OCI-LY1 (cell line): ENCODE results near the gene PTPRD.
"Not testable (repeated sequence)": the region's sequence is repeated elsewhere in the genome, so short reads cannot be mapped to it uniquely, and the experiment has no call there.

Source experiments
- H2AFZ ChIP-seq: fragments of 200-600 bp; sonication (generic), shearing (Covaris generic); 2 replicates; pipeline ENCODE4 v1.6.0; 2014; ENCODE audit warnings: antibody characterized with exemption, mild to moderate bottlenecking, low read length
- H3F3A ChIP-seq: fragments of 200-600 bp; sonication (generic), shearing (Covaris generic); 2 replicates; pipeline ENCODE4 v1.6.0; 2014; ENCODE audit warnings: mild to moderate bottlenecking, antibody characterized with exemption, low read length, moderate library complexity; ENCODE audit not compliant: insufficient read depth
- H3K27ac ChIP-seq: fragments of 200-600 bp; sonication (generic); 2 replicates; pipeline ENCODE4 v1.5.1; 2014; ENCODE audit warnings: low read length, mixed run types, mild to moderate bottlenecking, low read depth; ENCODE audit not compliant: poor library complexity, severe bottlenecking
- H3K27me3 ChIP-seq: fragments of 200-600 bp; sonication (generic); 2 replicates; pipeline ENCODE4 v1.6.0; 2014; ENCODE audit warnings: antibody characterized with exemption, mild to moderate bottlenecking, low read length, moderate library complexity; ENCODE audit not compliant: insufficient read depth
- H3K36me3 ChIP-seq: fragments of 200-600 bp; sonication (generic); 2 replicates; pipeline ENCODE4 v1.6.1; 2014; ENCODE audit warnings: mild to moderate bottlenecking, antibody characterized with exemption, low read length, moderate library complexity, mixed read lengths; ENCODE audit not compliant: insufficient read depth
- H3K4me1 ChIP-seq: fragments of 200-600 bp; sonication (generic); 2 replicates; pipeline ENCODE4 v1.5.1; 2014; ENCODE audit warnings: mild to moderate bottlenecking, low read length, moderate library complexity; ENCODE audit not compliant: insufficient read depth, severe bottlenecking
- H3K4me2 ChIP-seq: fragments of 200-600 bp; sonication (generic), shearing (Covaris generic); 2 replicates; pipeline ENCODE4 v1.6.1; 2014; ENCODE audit warnings: low read length
- H3K4me3 ChIP-seq: fragments of 200-600 bp; sonication (generic); 2 replicates; pipeline ENCODE4 v1.5.1; 2014; ENCODE audit warnings: low read length, low read depth, mild to moderate bottlenecking, mixed read lengths; ENCODE audit not compliant: poor library complexity, severe bottlenecking
- H3K79me2 ChIP-seq: fragments of 200-600 bp; shearing (Covaris generic); 2 replicates; pipeline ENCODE4 v1.6.1; 2016; ENCODE audit warnings: mixed run types, low read length, mixed read lengths; ENCODE audit not compliant: insufficient read depth
- H3K9ac ChIP-seq: fragments of 200-600 bp; sonication (generic), shearing (Covaris generic); 2 replicates; pipeline ENCODE4 v1.6.1; 2014; ENCODE audit warnings: mild to moderate bottlenecking, low read length, mixed read lengths
- H3K9me2 ChIP-seq: fragments of 200-600 bp; sonication (generic), shearing (Covaris generic); 2 replicates; pipeline ENCODE4 v1.6.1; 2014; ENCODE audit warnings: low read depth, mild to moderate bottlenecking, low read length, mixed read lengths
- H3K9me3 ChIP-seq: fragments of 200-600 bp; shearing (Covaris generic); 2 replicates; pipeline ENCODE4 v1.6.1; 2014; ENCODE audit warnings: low read length, mixed read lengths
- H4K20me1 ChIP-seq: fragments of 200-600 bp; sonication (generic), shearing (Covaris generic); 2 replicates; pipeline ENCODE4 v1.6.0; 2016; ENCODE audit warnings: mild to moderate bottlenecking, low read length; ENCODE audit not compliant: insufficient read depth
- EZH2 ChIP-seq: fragments of 200-600 bp; sonication (generic), shearing (Covaris generic); IDR thresholded peaks from 2 replicates; pipeline ENCODE4 v1.8.0; 2017; ENCODE audit warnings: borderline replicate concordance, mixed run types, mild to moderate bottlenecking, antibody characterized with exemption, low read length, moderate library complexity, mixed read lengths
- TF ChIP-seq, protein P1 (sequence below): fragments of 200-600 bp; sonication (generic), shearing (Covaris generic); IDR thresholded peaks from 2 replicates; pipeline ENCODE4 v1.5.1; 2017; ENCODE audit warnings: mild to moderate bottlenecking, antibody characterized with exemption, low read length, moderate library complexity, mixed read lengths

PTPRD gene

DNA sequence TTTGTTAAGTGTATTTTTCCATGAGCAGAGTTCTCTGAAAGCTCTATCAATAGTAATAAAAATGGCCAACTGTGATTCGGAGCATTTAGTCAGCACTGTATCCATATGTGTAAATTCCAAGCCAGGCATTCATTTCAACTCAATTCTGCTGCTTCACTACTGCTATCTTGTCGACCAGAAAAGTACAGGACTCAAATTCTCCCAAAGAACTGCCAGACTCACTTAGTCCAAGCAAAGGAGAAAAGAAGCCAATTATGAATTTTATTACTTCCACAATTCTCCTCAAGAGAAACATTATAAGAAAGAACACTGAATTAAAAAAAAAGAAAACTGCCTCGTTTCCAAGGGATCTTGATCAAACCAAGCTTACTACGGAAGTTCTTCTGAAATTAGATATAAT, 1906.9 kb downstream of the PTPRD start:
- Histone ChIP-seq H3K9ac (no peak overlapping the region), H3K27me3 (no peaks in the 10 kb centered on the region), H3K4me1 (no peaks in the 10 kb centered on the region), H3K4me3 (no peak overlapping the region), H4K20me1 (no peaks in the 10 kb centered on the region), H2AFZ (no peak overlapping the region), H3K9me3 (no peaks in the 10 kb centered on the region), H3K36me3 (no peaks in the 10 kb centered on the region), H3K4me2 (no peak overlapping the region), H3F3A (no peaks in the 10 kb centered on the region), H3K27ac (no peak overlapping the region), H3K79me2 (no peaks in the 10 kb centered on the region), H3K9me2 (no peaks in the 10 kb centered on the region)
- TF ChIP-seq EZH2, result no peak

DNA sequence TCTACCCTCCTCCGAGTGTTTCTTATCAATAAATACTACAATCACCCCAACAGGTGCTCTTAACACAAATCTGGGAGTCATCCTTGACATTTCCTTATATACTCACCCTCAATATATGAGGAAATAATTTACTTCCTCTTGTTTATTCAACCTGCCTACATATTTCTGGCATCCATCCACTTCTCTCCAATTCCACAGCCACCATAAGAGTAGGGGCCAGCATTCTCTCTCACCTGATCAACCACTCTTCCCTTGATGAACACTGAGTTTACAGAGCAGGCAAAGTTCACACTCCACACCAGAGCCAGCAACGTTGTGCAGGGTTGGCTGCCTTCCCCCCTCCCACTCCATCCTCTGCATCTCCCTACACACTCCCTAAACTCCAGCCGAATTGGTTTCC, 1908.9 kb downstream of the PTPRD start:
- Histone ChIP-seq H3K27me3 (no peaks in the 10 kb centered on the region), H3K9me3 (no peaks in the 10 kb centered on the region), H2AFZ (no peak overlapping the region), H3F3A (no peaks in the 10 kb centered on the region), H3K79me2 (no peaks in the 10 kb centered on the region), H3K27ac (no peak overlapping the region), H3K9me2 (no peaks in the 10 kb centered on the region), H3K9ac (no peak overlapping the region), H3K4me1 (no peaks in the 10 kb centered on the region), H4K20me1 (no peaks in the 10 kb centered on the region), H3K4me2 (no peak overlapping the region), H3K4me3 (no peak overlapping the region), H3K36me3 (no peaks in the 10 kb centered on the region)
- TF ChIP-seq, protein P1, sequence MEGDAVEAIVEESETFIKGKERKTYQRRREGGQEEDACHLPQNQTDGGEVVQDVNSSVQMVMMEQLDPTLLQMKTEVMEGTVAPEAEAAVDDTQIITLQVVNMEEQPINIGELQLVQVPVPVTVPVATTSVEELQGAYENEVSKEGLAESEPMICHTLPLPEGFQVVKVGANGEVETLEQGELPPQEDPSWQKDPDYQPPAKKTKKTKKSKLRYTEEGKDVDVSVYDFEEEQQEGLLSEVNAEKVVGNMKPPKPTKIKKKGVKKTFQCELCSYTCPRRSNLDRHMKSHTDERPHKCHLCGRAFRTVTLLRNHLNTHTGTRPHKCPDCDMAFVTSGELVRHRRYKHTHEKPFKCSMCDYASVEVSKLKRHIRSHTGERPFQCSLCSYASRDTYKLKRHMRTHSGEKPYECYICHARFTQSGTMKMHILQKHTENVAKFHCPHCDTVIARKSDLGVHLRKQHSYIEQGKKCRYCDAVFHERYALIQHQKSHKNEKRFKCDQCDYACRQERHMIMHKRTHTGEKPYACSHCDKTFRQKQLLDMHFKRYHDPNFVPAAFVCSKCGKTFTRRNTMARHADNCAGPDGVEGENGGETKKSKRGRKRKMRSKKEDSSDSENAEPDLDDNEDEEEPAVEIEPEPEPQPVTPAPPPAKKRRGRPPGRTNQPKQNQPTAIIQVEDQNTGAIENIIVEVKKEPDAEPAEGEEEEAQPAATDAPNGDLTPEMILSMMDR, result no peak
- no peak for TF ChIP-seq EZH2

DNA sequence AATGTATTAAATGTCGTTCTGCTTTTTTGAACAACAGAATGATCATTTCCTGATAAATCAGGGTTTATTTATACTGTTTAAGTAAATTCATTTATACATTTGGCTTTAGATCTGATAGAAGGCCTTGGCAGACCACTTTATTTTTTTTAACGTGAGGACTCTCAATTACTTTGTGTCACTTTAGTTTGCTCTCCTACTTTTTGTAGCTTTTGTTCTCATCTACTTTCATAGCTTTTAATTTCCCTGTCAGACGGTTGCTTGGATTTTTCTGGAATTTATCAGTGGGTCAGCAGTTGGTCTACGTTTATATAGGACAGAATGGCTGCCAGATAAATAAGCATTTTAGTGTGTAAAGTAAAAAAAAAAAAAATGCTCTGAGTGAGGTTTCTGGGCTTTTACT, 1910.9 kb downstream of the PTPRD start:
- H4K20me1 ChIP-seq, result no peaks in the 10 kb centered on the region

DNA sequence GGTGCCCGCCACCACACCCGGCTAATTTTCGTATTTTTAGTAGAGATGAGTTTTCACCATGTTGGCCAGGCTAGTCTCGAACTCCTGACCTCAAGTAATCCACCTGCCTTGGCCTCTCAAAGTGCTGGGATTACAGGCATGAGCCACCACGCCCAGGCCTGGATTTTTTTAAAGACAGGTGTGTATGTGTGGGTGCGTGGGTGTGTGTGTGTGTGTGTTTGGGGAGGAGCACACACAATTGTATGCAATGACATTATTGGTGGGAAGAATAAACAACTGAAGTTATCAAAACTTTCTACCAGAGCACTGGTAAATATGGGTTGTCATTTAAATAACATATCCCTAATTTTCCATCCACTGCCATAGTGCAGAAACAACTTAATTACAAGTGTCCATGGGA, 1915.2 kb downstream of the PTPRD start:
- H3K4me3 ChIP-seq, H2AFZ ChIP-seq, H3K27me3 ChIP-seq, H3F3A ChIP-seq, H4K20me1 ChIP-seq, H3K9me2 ChIP-seq, H3K9ac ChIP-seq, H3K36me3 ChIP-seq, H3K4me1 ChIP-seq, H3K27ac ChIP-seq, H3K4me2 ChIP-seq, H3K9me3 ChIP-seq, H3K79me2 ChIP-seq: not testable (repeated sequence)

More for the DNA sequence above, 1910.9 kb downstream of the PTPRD start:
- H3K36me3 ChIP-seq, result no peaks in the 10 kb centered on the region
- no peaks in the 10 kb centered on the region for H3K9me3 ChIP-seq
- H3K4me2 ChIP-seq, result no peak overlapping the region
- no peak overlapping the region for H3K4me3 ChIP-seq
- H3F3A ChIP-seq, result no peaks in the 10 kb centered on the region
- H3K79me2 ChIP-seq, result no peaks in the 10 kb centered on the region
- no peak overlapping the region for H3K9ac ChIP-seq
- no peaks in the 10 kb centered on the region for H3K27me3 ChIP-seq
- no peak overlapping the region for H3K27ac ChIP-seq
- H2AFZ ChIP-seq, result no peak overlapping the region
- no peaks in the 10 kb centered on the region for H3K4me1 ChIP-seq
- no peaks in the 10 kb centered on the region for H3K9me2 ChIP-seq
- no peak for TF ChIP-seq EZH2
- TF ChIP-seq, protein P1, result no peak
